Fibroblast of lung (primary cell): Measurements from ENCODE around the gene ATXN1. TPM values are rescaled to one million over a fixed set of nuclear protein-coding genes. Genes with fewer than 3 reads are reported as not detected.

Source experiments
- DNase-seq, 2 donors: peaks; one replicate each; pipeline versions ENCODE4 v3.0.0 to v3.0.0-alpha.2; 2010; ENCODE audit warnings: low read depth in 2 of 2
- H2AFZ ChIP-seq: 2 replicates; pipeline ENCODE4 v1.5.1; 2012; ENCODE audit warnings: low read length, control low read depth, inconsistent platforms
- H3K27ac ChIP-seq: 2 replicates; pipeline ENCODE4 v1.5.1; 2011; ENCODE audit warnings: low read length, control low read depth; ENCODE audit not compliant: insufficient read depth
- H3K27me3 ChIP-seq: 2 replicates; pipeline ENCODE4 v1.5.1; 2011; ENCODE audit warnings: mild to moderate bottlenecking, low read length; ENCODE audit not compliant: control insufficient read depth, insufficient read depth
- H3K36me3 ChIP-seq: 2 replicates; pipeline ENCODE4 v1.5.1; 2011; ENCODE audit warnings: low read length; ENCODE audit not compliant: control insufficient read depth, insufficient read depth
- H3K4me1 ChIP-seq: 2 replicates; pipeline ENCODE4 v1.5.1; 2011; ENCODE audit warnings: low read length; ENCODE audit not compliant: control insufficient read depth, insufficient read depth; ENCODE audit errors: extremely low read depth
- H3K4me2 ChIP-seq: 2 replicates; pipeline ENCODE4 v1.5.1; 2011; ENCODE audit warnings: low read length, control low read depth; ENCODE audit not compliant: insufficient read depth; ENCODE audit errors: extremely low read depth
- H3K4me3 ChIP-seq, 4 experiments: fragments of 200-600 bp in 1 of 4; sonication (generic) in 1 of 4; replicated peaks in 1 of 4; 2 replicates each; pipeline ENCODE4 v1.5.1; 2011 to 2016; ENCODE audit warnings: low read length in 4 of 4, low read depth in 3 of 4, mild to moderate bottlenecking in 3 of 4, control low read depth in 2 of 4, inconsistent platforms in 1 of 4, mixed read lengths in 1 of 4; ENCODE audit not compliant: insufficient read depth in 1 of 4; ENCODE audit errors: control extremely low read depth in 1 of 4
- H3K79me2 ChIP-seq: 2 replicates; pipeline ENCODE4 v1.5.1; 2012; ENCODE audit warnings: mild to moderate bottlenecking, low read length, inconsistent platforms; ENCODE audit not compliant: control insufficient read depth, insufficient read depth
- H3K9ac ChIP-seq: 2 replicates; pipeline ENCODE4 v1.5.1; 2011; ENCODE audit warnings: mild to moderate bottlenecking, low read length, control low read depth; ENCODE audit not compliant: insufficient read depth
- H3K9me3 ChIP-seq: 2 replicates; pipeline ENCODE4 v1.5.1; 2012; ENCODE audit warnings: low read depth, low read length; ENCODE audit not compliant: control insufficient read depth, insufficient read depth
- H4K20me1 ChIP-seq: 2 replicates; pipeline ENCODE4 v1.5.1; 2011; ENCODE audit warnings: low read length; ENCODE audit not compliant: control insufficient read depth, insufficient read depth; ENCODE audit errors: extremely low read depth
- CTCF ChIP-seq, 2 donors: IDR thresholded peaks in 1 of 2; conservative IDR thresholded peaks in 1 of 2; 1 replicate in 1 of 2; 2 replicates in 1 of 2; pipeline ENCODE4 v1.5.1; 2011 to 2012; ENCODE audit warnings: low read length in 2 of 2, control low read depth in 1 of 2, inconsistent platforms in 1 of 2, low read depth in 1 of 2, mild to moderate bottlenecking in 1 of 2
- EZH2 ChIP-seq: IDR thresholded peaks from 2 replicates; pipeline ENCODE4 v1.5.1; 2012; ENCODE audit warnings: low read length, control low read depth, mild to moderate bottlenecking; ENCODE audit errors: missing control alignments
- polyA plus RNA-seq, 2 donors: library from polyadenylated mRNA; depleted of rRNA in 1 of 2; stranded (reverse) in 1 of 2; unstranded in 1 of 2; fragments of >200 nt; gene quantifications; 2 replicates each; pipeline ENCODE4 v1.2.1, GENCODE V29; 2011 to 2012; ENCODE audit warnings: missing spikeins in 1 of 2
- total RNA-seq: library from RNA; depleted of rRNA; stranded (reverse); fragments of >200 nt; gene quantifications from 2 replicates; pipeline ENCODE4 v1.2.1, GENCODE V29; 2014

Gene ATXN1
- total and polyA plus RNA-seq, 2 donors (not counting 1 experiment from before 2014, with no cell fraction given), result 15.8 to 40.5 TPM

DNA sequence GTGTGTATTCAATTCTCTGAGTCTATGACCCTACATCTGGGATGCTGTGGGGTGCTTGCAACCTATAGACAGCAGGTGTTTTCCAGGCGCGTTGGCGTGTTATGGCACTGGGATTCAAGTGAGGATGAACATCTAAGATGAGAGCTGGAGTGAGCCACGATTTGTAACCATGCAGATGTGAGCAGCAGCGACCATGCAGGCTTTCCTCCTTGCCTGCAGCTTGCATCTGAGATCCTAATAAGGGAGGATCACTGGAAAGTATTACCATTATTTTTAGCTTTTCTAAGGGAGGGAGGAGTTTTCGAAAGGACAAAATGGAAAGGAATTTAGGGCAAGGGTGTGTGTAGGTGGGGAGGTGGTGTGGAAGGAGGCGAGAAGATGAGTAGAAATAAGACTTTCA is 216.7 kb downstream of the ATXN1 start:
- peaks cover 4% of the 10 kb centered on the region for H3K4me1 ChIP-seq
- H2AFZ ChIP-seq, result no peak overlapping the region
- no peaks in the 10 kb centered on the region for H3K9me3 ChIP-seq
- no peaks in the 10 kb centered on the region for H3K79me2 ChIP-seq
- H3K4me2 ChIP-seq, result no peak overlapping the region
- H4K20me1 ChIP-seq, result no peaks in the 10 kb centered on the region
- TF ChIP-seq CTCF (conservative IDR thresholded peaks at IDR 0.05 in 1 of 2, IDR thresholded peaks at IDR 0.05 in 1 of 2; ENCODE audit: low read depth in 1 of 2, low read length in 2 of 2) (no peak), EZH2 (no peak)
- no peak overlapping the region for H3K4me3 ChIP-seq
- no peaks in the 10 kb centered on the region for H3K27me3 ChIP-seq
- H3K36me3 ChIP-seq, result no peaks in the 10 kb centered on the region
- no peak overlapping the region for H3K9ac ChIP-seq
- DNase-seq, result no peak
- no peak overlapping the region for H3K27ac ChIP-seq

GRCh38 chr6:16544006-16544405 is 217.3 kb downstream of the ATXN1 start:
- no peaks in the 10 kb centered on the region for H3K9me3 ChIP-seq
- H4K20me1 ChIP-seq, result no peaks in the 10 kb centered on the region
- peaks cover 4% of the 10 kb centered on the region for H3K4me1 ChIP-seq
- TF ChIP-seq CTCF (conservative IDR thresholded peaks at IDR 0.05 in 1 of 2, IDR thresholded peaks at IDR 0.05 in 1 of 2; ENCODE audit: low read depth in 1 of 2, low read length in 2 of 2) (no peak), EZH2 (no peak)
- no peaks in the 10 kb centered on the region for H3K36me3 ChIP-seq
- no peak overlapping the region for H3K9ac ChIP-seq
- no peak overlapping the region for H3K27ac ChIP-seq
- no peak overlapping the region for H3K4me3 ChIP-seq
- H3K79me2 ChIP-seq, result no peaks in the 10 kb centered on the region
- H3K27me3 ChIP-seq, result no peaks in the 10 kb centered on the region
- no peak overlapping the region for H2AFZ ChIP-seq
- no peak overlapping the region for H3K4me2 ChIP-seq
- peak; percentile 39 to 43 for DNase-seq

DNA sequence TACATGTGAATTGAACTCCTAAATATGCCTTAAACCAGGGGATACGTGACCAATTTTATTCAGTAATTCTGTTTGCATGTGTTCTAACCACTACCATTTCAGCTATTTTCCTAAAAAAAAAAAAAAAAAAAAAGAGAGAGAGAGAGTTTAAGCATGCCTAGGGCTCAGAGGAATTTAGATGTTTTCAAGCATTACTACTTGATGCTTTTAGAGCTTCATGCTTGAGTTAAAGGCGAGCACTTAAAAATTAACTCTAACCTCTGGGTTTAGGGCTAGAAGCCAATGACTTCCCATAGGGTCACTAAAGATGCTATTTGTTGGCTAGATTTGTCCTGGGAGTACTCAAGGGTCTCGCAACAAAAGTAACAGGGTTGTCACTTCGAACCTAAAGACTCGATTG is 217.7 kb downstream of the ATXN1 start:
- no peaks in the 10 kb centered on the region for H3K79me2 ChIP-seq
- no peak overlapping the region for H2AFZ ChIP-seq
- no peaks in the 10 kb centered on the region for H3K36me3 ChIP-seq
- peaks cover 4% of the 10 kb centered on the region for H3K4me1 ChIP-seq
- H3K9ac ChIP-seq, result no peak overlapping the region
- TF ChIP-seq CTCF (conservative IDR thresholded peaks at IDR 0.05 in 1 of 2, IDR thresholded peaks at IDR 0.05 in 1 of 2; ENCODE audit: low read depth in 1 of 2, low read length in 2 of 2) (no peak), EZH2 (no peak)
- H3K27ac ChIP-seq, result no peak overlapping the region
- peak in 1 of 2 donors; percentile 13 for DNase-seq
- no peak overlapping the region for H3K4me2 ChIP-seq
- no peaks in the 10 kb centered on the region for H3K9me3 ChIP-seq
- H3K4me3 ChIP-seq, result no peak overlapping the region
- no peaks in the 10 kb centered on the region for H4K20me1 ChIP-seq
- H3K27me3 ChIP-seq, result no peaks in the 10 kb centered on the region
